CD14-positive monocyte (primary cell): ENCODE measurements around the gene TMEM132A. TPM values are rescaled to one million over a fixed set of nuclear protein-coding genes. Genes with fewer than 3 reads are reported as not detected.

Experiments
- DNase-seq, 3 donors: peaks; one replicate each; pipeline ENCODE4 v3.0.0-alpha.2; 2011 to 2022
- H2AFZ ChIP-seq: 2 replicates; pipeline ENCODE4 v1.6.0; 2012; ENCODE audit warnings: mild to moderate bottlenecking, low read depth, low read length, inconsistent platforms; ENCODE audit not compliant: insufficient read depth, poor library complexity, severe bottlenecking
- H3K27ac ChIP-seq, 2 donors: 1 replicate in 1 of 2; 2 replicates in 1 of 2; pipeline ENCODE4 v1.5.1; 2012 to 2013; ENCODE audit warnings: low read length in 2 of 2, control low read depth in 1 of 2, inconsistent platforms in 1 of 2, low read depth in 1 of 2, mild to moderate bottlenecking in 1 of 2
- H3K27me3 ChIP-seq, 2 donors: one replicate each; pipeline versions ENCODE4 v1.6.0 to v1.6.1; 2011 to 2013; ENCODE audit warnings: low read length in 2 of 2; ENCODE audit not compliant: control insufficient read depth in 2 of 2, insufficient read depth in 2 of 2
- H3K36me3 ChIP-seq, 2 donors: replicated peaks in 1 of 2; 1 replicate in 1 of 2; 2 replicates in 1 of 2; pipeline versions ENCODE4 v1.5.1 to v1.6.1; 2012 to 2013; ENCODE audit warnings: low read length in 2 of 2, control low read depth in 1 of 2, inconsistent platforms in 1 of 2, mild to moderate bottlenecking in 1 of 2; ENCODE audit not compliant: insufficient read depth in 2 of 2, control insufficient read depth in 1 of 2
- H3K4me1 ChIP-seq, 2 donors: 1 replicate in 1 of 2; 2 replicates in 1 of 2; pipeline versions ENCODE4 v1.5.1 to v1.6.1; 2012 to 2013; ENCODE audit warnings: low read length in 2 of 2, control low read depth in 1 of 2, inconsistent platforms in 1 of 2, mild to moderate bottlenecking in 1 of 2, moderate library complexity in 1 of 2; ENCODE audit not compliant: insufficient read depth in 2 of 2, control insufficient read depth in 1 of 2
- H3K4me2 ChIP-seq: replicated peaks from 2 replicates; pipeline ENCODE3; 2012; ENCODE audit warnings: low read length, moderate library complexity, mild to moderate bottlenecking; ENCODE audit not compliant: poor library complexity, severe bottlenecking; ENCODE audit errors: extremely low read depth
- H3K4me3 ChIP-seq, 3 experiments: fragments of 200-600 bp in 1 of 3; sonication (generic) in 1 of 3; replicated peaks in 1 of 3; 1 replicate in 2 of 3; 2 replicates in 1 of 3; pipeline ENCODE4 v1.5.1; 2011 to 2013; ENCODE audit warnings: low read length in 3 of 3, mild to moderate bottlenecking in 3 of 3, control low read depth in 2 of 3, low read depth in 2 of 3, inconsistent platforms in 1 of 3, moderate library complexity in 1 of 3
- H3K79me2 ChIP-seq: 2 replicates; pipeline ENCODE4 v1.6.0; 2012; ENCODE audit warnings: mild to moderate bottlenecking, control low read depth, inconsistent platforms, low read length, moderate library complexity; ENCODE audit not compliant: insufficient read depth
- H3K9ac ChIP-seq: 2 replicates; pipeline ENCODE4 v1.6.0; 2017; ENCODE audit warnings: low read length, mild to moderate bottlenecking; ENCODE audit not compliant: insufficient read depth, poor library complexity, severe bottlenecking
- H3K9me3 ChIP-seq, 2 donors: replicated peaks in 1 of 2; 1 replicate in 1 of 2; 2 replicates in 1 of 2; pipeline versions ENCODE4 v1.5.1 to v1.6.1; 2012 to 2013; ENCODE audit warnings: low read length in 2 of 2, control low read depth in 1 of 2; ENCODE audit not compliant: control insufficient read depth in 1 of 2, insufficient read depth in 1 of 2
- H4K20me1 ChIP-seq: 2 replicates; pipeline ENCODE4 v1.6.0; 2012; ENCODE audit warnings: mild to moderate bottlenecking, low read length, control low read depth, moderate library complexity; ENCODE audit not compliant: insufficient read depth
- H3K27ac Mint-ChIP-seq, 7 donors: one replicate each; pipeline ENCODE4 v1.8.0; 2020; ENCODE audit warnings: mild to moderate bottlenecking in 7 of 7, mixed read lengths in 7 of 7, moderate library complexity in 6 of 7, inconsistent platforms in 2 of 7
- H3K27me3 Mint-ChIP-seq, 3 donors: one replicate each; pipeline ENCODE4 v1.8.0; 2021 to 2022; ENCODE audit warnings: low read depth in 3 of 3, mild to moderate bottlenecking in 3 of 3, mixed read lengths in 3 of 3, moderate library complexity in 3 of 3, inconsistent platforms in 1 of 3
- H3K36me3 Mint-ChIP-seq, 2 donors: one replicate each; pipeline ENCODE4 v1.8.0; 2020; ENCODE audit warnings: mixed read lengths in 2 of 2, inconsistent platforms in 1 of 2, mild to moderate bottlenecking in 1 of 2
- H3K4me1 Mint-ChIP-seq: one replicate; pipeline ENCODE4 v1.8.0; 2020; ENCODE audit warnings: mild to moderate bottlenecking, mixed read lengths
- H3K4me3 Mint-ChIP-seq, 2 donors: one replicate each; pipeline ENCODE4 v1.8.0; 2020; ENCODE audit warnings: mild to moderate bottlenecking in 2 of 2, mixed read lengths in 2 of 2, moderate library complexity in 1 of 2
- H3K9me3 Mint-ChIP-seq, 7 donors: one replicate each; pipeline ENCODE4 v1.8.0; 2020 to 2022; ENCODE audit warnings: mixed read lengths in 7 of 7, mild to moderate bottlenecking in 6 of 7, moderate library complexity in 6 of 7, inconsistent platforms in 2 of 7
- WGBS: methylation state at CpG from one replicate; pipeline ENCODE4 v1.1.5; 2013; ENCODE audit warnings: missing lambda C conversion rate; ENCODE audit not compliant: insufficient coverage; 5-methylcytosine and 5-hydroxymethylcytosine counted together
- intact Hi-C, 2 donors: fragments of 100-400 bp; cut with micrococcal nuclease; formaldehyde crosslinking; loops; one replicate each; pipeline versions ENCODE4 v1.15.0 to v1.15.1; 2023
- polyA plus RNA-seq, 3 donors: library from polyadenylated mRNA; depleted of rRNA in 1 of 3; unstranded in 2 of 3; stranded (reverse) in 1 of 3; fragments of 300-500 nt in 2 of 3; fragments of >200 nt in 1 of 3; fragmentation: Illumina TruSeq in 2 of 3; gene quantifications; 1 replicate in 2 of 3; 2 replicates in 1 of 3; pipeline ENCODE4 v1.2.3, GENCODE V29; 2012 to 2021
- TF ChIP-seq, protein P1 (sequence below): fragments of 200-600 bp; IDR thresholded peaks from one replicate; pipeline ENCODE4 v1.8.0; 2022; ENCODE audit warnings: antibody characterized with exemption, mild to moderate bottlenecking

TMEM132A gene
- polyA plus RNA-seq, 3 donors = 0.01 to 0.31 (median 0.21) TPM

DNA sequence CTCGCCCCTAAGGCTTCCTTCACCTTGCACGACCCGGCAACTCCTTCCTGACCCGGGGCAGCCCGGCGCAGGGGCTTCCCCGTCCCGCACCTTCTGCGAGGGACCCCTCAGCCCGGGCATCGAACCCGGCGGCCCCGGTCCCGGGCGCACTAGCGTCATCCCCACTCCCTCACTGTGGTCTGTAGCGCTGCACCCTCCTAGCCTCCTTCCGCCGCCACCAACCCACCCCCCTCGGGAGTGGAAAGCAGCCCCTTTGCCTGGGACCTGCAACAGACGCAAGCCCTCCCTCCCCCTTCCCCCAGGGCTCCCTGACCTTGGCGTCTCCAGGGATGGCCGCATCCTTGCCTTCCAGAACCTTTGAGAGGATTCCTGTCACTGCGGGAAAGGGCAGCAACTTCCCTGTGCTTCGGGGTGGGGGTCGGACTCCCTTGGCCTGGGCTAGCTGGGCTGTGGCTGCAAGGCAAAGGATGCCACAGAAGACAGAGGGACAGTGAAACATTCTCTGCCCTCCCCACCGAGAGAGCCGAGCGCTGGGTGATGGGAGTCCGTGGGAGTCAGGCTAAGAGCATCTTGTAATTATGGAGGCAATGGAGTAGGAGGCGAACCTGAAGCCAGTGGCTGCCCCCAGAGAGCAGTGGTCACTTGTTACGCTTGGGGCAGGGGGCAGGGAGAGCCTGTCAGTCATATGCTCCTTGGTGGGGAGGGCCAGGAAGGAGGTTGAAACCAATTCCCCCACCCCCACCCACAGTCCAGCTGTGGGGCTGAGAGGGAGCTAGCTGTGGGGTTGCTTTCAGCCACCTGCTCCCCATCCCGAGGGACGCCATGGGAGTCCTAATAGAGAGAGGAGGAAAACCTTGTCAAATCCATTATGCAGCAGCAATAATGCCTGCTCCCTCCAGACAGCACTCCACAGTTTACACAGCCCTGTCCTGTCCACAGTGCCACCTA is 920 bp downstream of the TMEM132A start:
- Mint-ChIP-seq H3K36me3 (peaks cover 35% of the 10 kb centered on the region in 2 donors), H3K4me3 (peak overlapping the region; percentile 34 to 82), H3K4me1 (peaks cover 11% of the 10 kb centered on the region), H3K9me3 (peaks cover 0 to 10% (median 4%) of the 10 kb centered on the region in 7 donors), H3K27ac (peak overlapping the region in 1 of 7 donors; percentile 32), H3K27me3 (peaks cover 50 to 68% (median 58%) of the 10 kb centered on the region in 3 donors)
- Histone ChIP-seq H3K27ac (no peak overlapping the region), H2AFZ (peak overlapping the region; percentile 30), H3K36me3 (peaks cover 28 to 34% of the 10 kb centered on the region in 2 donors), H3K27me3 (peaks cover 25 to 48% of the 10 kb centered on the region in 2 donors), H4K20me1 (no peaks in the 10 kb centered on the region), H3K4me1 (peaks cover 16 to 17% of the 10 kb centered on the region in 2 donors), H3K4me3 (peak overlapping the region in 1 of 3 experiments; percentile 56), H3K79me2 (peaks cover under 1% of the 10 kb centered on the region), H3K9me3 (peaks cover 0 to 9% of the 10 kb centered on the region in 2 donors), H3K4me2 (peak overlapping the region; percentile 74), H3K9ac (no peak overlapping the region)
- WGBS = 5% methylated on average over 27 of the region's 35 CpGs
- TF ChIP-seq, protein P1, sequence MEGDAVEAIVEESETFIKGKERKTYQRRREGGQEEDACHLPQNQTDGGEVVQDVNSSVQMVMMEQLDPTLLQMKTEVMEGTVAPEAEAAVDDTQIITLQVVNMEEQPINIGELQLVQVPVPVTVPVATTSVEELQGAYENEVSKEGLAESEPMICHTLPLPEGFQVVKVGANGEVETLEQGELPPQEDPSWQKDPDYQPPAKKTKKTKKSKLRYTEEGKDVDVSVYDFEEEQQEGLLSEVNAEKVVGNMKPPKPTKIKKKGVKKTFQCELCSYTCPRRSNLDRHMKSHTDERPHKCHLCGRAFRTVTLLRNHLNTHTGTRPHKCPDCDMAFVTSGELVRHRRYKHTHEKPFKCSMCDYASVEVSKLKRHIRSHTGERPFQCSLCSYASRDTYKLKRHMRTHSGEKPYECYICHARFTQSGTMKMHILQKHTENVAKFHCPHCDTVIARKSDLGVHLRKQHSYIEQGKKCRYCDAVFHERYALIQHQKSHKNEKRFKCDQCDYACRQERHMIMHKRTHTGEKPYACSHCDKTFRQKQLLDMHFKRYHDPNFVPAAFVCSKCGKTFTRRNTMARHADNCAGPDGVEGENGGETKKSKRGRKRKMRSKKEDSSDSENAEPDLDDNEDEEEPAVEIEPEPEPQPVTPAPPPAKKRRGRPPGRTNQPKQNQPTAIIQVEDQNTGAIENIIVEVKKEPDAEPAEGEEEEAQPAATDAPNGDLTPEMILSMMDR = no peak
- no peak for DNase-seq
- intact Hi-C loops = no loop called here

- Histone ChIP-seq H3K4me2 (no peak overlapping the region), H3K27ac (no peak overlapping the region), H3K9me3 (peaks cover 0 to 9% of the 10 kb centered on the region in 2 donors), H3K36me3 (peaks cover 22 to 27% of the 10 kb centered on the region in 2 donors), H3K27me3 (peaks cover 25 to 55% of the 10 kb centered on the region in 2 donors), H2AFZ (no peak overlapping the region), H3K9ac (no peak overlapping the region), H3K4me3 (no peak overlapping the region), H3K79me2 (no peaks in the 10 kb centered on the region), H4K20me1 (no peaks in the 10 kb centered on the region), H3K4me1 (peaks cover 16% of the 10 kb centered on the region in 2 donors)
- Mint-ChIP-seq H3K27ac (peak overlapping the region in 1 of 7 donors; percentile 22), H3K9me3 (peaks cover 0 to 10% (median 4%) of the 10 kb centered on the region in 7 donors), H3K4me3 (peak overlapping the region in 1 of 2 donors; percentile 82), H3K36me3 (peaks cover 28% of the 10 kb centered on the region in 2 donors), H3K27me3 (peaks cover 56 to 75% (median 65%) of the 10 kb centered on the region in 3 donors), H3K4me1 (peaks cover 11% of the 10 kb centered on the region)
- TF ChIP-seq, protein P1 = no peak
- 57% methylated on average over 1 of the region's 6 CpGs for WGBS
- peak in 2 of 3 donors; percentile 50 to 92 for DNase-seq
- intact Hi-C loops = no loop called here
These were observed 1.6 kb downstream of the TMEM132A start for GRCh38 chr11:60925868-60926267.
